Choroid plexus epithelial cell (primary cell): Measurements from ENCODE around the gene COL11A2.
A peak's percentile ranks its signal among the peaks of the same experiment; 100 is the strongest.
"Not testable (repeated sequence)": the region's sequence is repeated elsewhere in the genome, so short reads cannot be mapped to it uniquely, and the experiment has no call there.

Experiments
- DNase-seq: peaks from one replicate; pipeline ENCODE4 v3.0.0-alpha.2; 2010; ENCODE audit warnings: low read depth
- H3K4me3 ChIP-seq: 2 replicates; pipeline ENCODE4 v1.5.1; 2011; ENCODE audit warnings: low read depth, mild to moderate bottlenecking, control low read depth, low read length, moderate library complexity
- CTCF ChIP-seq: conservative IDR thresholded peaks from 2 replicates; pipeline ENCODE4 v1.5.1; 2011; ENCODE audit warnings: low read depth, mild to moderate bottlenecking, control low read depth, inconsistent platforms, low read length, moderate library complexity

COL11A2 gene

GRCh38 chr6:33160728-33161344 lies 31.4 kb downstream of the COL11A2 start:
- peak overlapping the region; percentile 60 for H3K4me3 ChIP-seq
- TF ChIP-seq CTCF, result no peak
- peak; percentile 82 for DNase-seq

GRCh38 chr6:33160096-33160495 lies 32.2 kb downstream of the COL11A2 start:
- no peak for DNase-seq
- no peak for TF ChIP-seq CTCF
- no peak overlapping the region for H3K4me3 ChIP-seq

GRCh38 chr6:33156964-33157363 lies 35.3 kb downstream of the COL11A2 start:
- no peak overlapping the region for H3K4me3 ChIP-seq
- TF ChIP-seq CTCF, result no peak
- DNase-seq, result no peak

- TF ChIP-seq CTCF, result no peak
- DNase-seq, result no peak
- H3K4me3 ChIP-seq, result no peak overlapping the region
Observed at GRCh38 chr6:33156561-33156960, 35.7 kb downstream of the COL11A2 start.

GRCh38 chr6:33154349-33154748 lies 37.9 kb downstream of the COL11A2 start:
- DNase-seq, result no peak
- no peak overlapping the region for H3K4me3 ChIP-seq
- TF ChIP-seq CTCF, result no peak

GRCh38 chr6:33151050-33151449 lies 41.2 kb downstream of the COL11A2 start:
- no peak overlapping the region for H3K4me3 ChIP-seq
- no peak for DNase-seq
- no peak for TF ChIP-seq CTCF

- not testable (repeated sequence) for DNase-seq, H3K4me3 ChIP-seq
Observed at GRCh38 chr6:33150560-33150959, 41.7 kb downstream of the COL11A2 start.
